Neural crest cell (in vitro differentiated cells): ENCODE measurements around the gene THBS2. TPM values are rescaled to one million over a fixed set of nuclear protein-coding genes. Genes with fewer than 3 reads are reported as not detected.
"Not testable (repeated sequence)": the region's sequence is repeated elsewhere in the genome, so short reads cannot be mapped to it uniquely, and the experiment has no call there.

ENCODE experiments used
- DNase-seq: peaks from one replicate; pipeline ENCODE4 v3.0.0; 2021; ENCODE audit warnings: low read depth, mixed read lengths, low spot score
- H3K27ac Mint-ChIP-seq: one replicate; pipeline ENCODE4 v1.8.0; 2021; ENCODE audit warnings: mild to moderate bottlenecking, mixed read lengths; ENCODE audit not compliant: unreplicated experiment
- H3K27me3 Mint-ChIP-seq: 2 replicates; pipeline ENCODE4 v1.8.0; 2021; ENCODE audit warnings: low read depth, mild to moderate bottlenecking, mixed read lengths
- H3K36me3 Mint-ChIP-seq: 2 replicates; pipeline ENCODE4 v1.8.0; 2021; ENCODE audit warnings: low read depth, mild to moderate bottlenecking, mixed read lengths
- H3K4me1 Mint-ChIP-seq: 2 replicates; pipeline ENCODE4 v1.8.0; 2021; ENCODE audit warnings: mixed read lengths
- H3K4me3 Mint-ChIP-seq: one replicate; pipeline ENCODE4 v1.8.0; 2021; ENCODE audit warnings: mild to moderate bottlenecking, mixed read lengths
- H3K9me3 Mint-ChIP-seq: 2 replicates; pipeline ENCODE4 v1.8.0; 2021; ENCODE audit warnings: mixed read lengths
- total RNA-seq: library from RNA; stranded (reverse); gene quantifications from 2 replicates; pipeline ENCODE4 v1.2.1, GENCODE V29; 2021
- TF ChIP-seq, protein P1 (sequence below): fragments of 200-600 bp; sonication (generic); conservative IDR thresholded peaks from 2 replicates; pipeline ENCODE4 v1.5.0; 2021; ENCODE audit warnings: antibody characterized with exemption, mild to moderate bottlenecking

THBS2 gene
- total RNA-seq, 1 donor from 2014 or later = 1.3 TPM

DNA sequence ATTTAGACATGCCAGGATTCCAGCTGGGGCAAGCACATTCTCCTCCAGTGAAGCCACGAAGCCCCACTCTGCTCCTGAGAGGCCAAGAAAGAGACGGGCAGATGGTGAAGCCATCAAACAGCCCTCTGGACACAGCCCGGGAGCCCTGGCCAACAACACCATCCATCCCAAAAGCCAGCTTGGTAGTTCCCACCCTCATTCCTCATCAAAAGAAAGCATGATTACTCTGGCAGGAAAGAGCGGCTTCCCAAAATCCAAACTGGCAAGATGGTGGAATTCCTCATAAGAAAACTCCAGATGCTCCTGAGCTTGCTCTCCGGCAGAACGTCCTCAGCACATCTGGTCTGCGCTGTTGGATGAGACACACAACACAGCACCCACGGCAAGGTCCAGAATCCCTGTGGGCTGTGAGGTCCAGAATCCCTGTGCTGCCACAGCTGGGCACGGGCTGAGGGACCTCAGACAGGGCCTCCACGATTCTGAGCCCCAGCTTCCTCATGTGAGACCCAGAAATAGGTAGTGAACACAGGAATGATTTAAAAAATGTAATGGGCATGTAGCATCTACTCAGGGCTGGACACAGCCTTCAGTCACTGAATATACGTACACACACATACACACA, 52.6 kb downstream of the THBS2 start:
- Mint-ChIP-seq H3K27me3 (no peaks in the 10 kb centered on the region), H3K36me3 (peaks cover 3% of the 10 kb centered on the region), H3K4me3 (no peak overlapping the region), H3K9me3 (peaks cover 5% of the 10 kb centered on the region), H3K4me1 (no peaks in the 10 kb centered on the region), H3K27ac (no peak overlapping the region)
- TF ChIP-seq, protein P1, sequence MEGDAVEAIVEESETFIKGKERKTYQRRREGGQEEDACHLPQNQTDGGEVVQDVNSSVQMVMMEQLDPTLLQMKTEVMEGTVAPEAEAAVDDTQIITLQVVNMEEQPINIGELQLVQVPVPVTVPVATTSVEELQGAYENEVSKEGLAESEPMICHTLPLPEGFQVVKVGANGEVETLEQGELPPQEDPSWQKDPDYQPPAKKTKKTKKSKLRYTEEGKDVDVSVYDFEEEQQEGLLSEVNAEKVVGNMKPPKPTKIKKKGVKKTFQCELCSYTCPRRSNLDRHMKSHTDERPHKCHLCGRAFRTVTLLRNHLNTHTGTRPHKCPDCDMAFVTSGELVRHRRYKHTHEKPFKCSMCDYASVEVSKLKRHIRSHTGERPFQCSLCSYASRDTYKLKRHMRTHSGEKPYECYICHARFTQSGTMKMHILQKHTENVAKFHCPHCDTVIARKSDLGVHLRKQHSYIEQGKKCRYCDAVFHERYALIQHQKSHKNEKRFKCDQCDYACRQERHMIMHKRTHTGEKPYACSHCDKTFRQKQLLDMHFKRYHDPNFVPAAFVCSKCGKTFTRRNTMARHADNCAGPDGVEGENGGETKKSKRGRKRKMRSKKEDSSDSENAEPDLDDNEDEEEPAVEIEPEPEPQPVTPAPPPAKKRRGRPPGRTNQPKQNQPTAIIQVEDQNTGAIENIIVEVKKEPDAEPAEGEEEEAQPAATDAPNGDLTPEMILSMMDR = no peak
- no peak for DNase-seq

DNA sequence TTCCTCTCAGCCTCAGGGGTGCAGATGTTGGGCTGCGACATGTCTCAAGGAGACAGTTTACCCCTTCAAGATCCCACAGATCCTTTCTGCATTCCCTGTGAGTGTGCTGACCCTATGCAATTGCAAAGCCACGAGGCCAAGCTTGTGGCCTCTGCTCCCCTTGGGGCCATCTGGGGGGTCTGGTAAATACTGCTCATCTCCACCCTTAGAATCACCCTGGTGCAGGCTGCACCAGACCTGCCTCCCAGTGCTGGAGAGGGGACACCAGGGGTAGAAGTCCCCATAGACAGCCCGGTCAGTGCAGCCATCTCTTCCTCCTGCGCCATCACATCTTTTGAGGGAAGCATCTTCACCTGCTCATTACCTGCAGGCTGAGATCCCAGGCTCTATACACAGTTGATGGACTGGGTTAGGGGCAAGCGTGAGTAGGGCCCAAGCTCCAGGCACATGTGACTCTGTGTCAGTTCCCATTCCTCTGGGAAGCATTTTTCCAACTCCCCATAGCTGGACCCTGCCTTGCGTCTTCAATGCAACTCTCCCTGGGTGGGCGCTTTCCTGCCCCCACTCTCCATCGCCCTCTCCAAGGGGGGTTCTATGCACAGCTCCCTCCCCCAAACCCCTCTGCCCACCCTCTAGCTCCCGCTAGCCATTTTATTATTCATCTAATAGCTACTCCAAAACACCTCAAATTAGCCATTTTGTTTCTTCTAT, 53.9 kb downstream of the THBS2 start:
- H3K27me3 Mint-ChIP-seq = no peaks in the 10 kb centered on the region
- H3K4me1 Mint-ChIP-seq = no peaks in the 10 kb centered on the region
- H3K9me3 Mint-ChIP-seq = peaks cover 5% of the 10 kb centered on the region
- no peak overlapping the region for H3K4me3 Mint-ChIP-seq
- peaks cover 3% of the 10 kb centered on the region for H3K36me3 Mint-ChIP-seq
- H3K27ac Mint-ChIP-seq = no peak overlapping the region
- TF ChIP-seq, protein P1 = no peak
- DNase-seq = no peak

DNA sequence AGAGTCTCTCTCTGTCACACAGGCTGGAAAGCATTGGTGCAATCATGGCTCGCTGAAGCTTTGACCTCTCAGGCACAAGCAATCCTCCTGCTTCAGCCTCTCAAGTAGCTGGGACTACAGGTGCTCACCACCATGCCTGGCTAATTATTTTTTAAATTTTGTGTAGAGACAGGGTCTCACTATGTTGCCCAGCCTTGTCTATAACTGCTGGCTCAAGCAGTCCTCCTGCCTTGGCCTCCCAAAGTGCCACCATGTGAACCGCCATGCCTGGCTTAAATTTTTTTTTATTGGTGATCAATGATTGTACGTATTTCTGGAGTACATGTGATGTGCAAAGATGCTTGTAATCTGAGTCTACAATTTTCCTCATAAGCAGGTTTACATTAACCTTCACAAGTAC, 54.8 kb downstream of the THBS2 start:
- peaks cover 5% of the 10 kb centered on the region for H3K9me3 Mint-ChIP-seq
- DNase-seq = no peak
- H3K4me3 Mint-ChIP-seq = no peak overlapping the region
- no peaks in the 10 kb centered on the region for H3K4me1 Mint-ChIP-seq
- H3K36me3 Mint-ChIP-seq = peaks cover 3% of the 10 kb centered on the region
- no peak overlapping the region for H3K27ac Mint-ChIP-seq
- no peaks in the 10 kb centered on the region for H3K27me3 Mint-ChIP-seq
- TF ChIP-seq, protein P1 = no peak

DNA sequence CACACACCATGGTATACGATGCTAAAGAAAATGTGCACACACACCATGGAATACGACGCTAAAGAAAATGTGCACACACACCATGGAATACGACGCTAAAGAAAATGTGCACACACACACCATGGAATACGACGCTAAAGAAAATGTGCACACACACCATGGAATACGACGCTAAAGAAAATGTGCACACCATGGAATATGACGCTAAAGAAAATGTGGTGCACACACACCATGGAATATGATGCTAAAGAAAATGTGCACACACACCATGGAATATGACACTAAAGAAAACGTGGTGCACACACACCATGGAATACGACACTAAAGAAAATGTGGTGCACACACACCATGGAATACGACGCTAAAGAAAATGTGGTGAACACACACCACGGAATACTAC, 55.7 kb downstream of the THBS2 start:
- H3K27me3 Mint-ChIP-seq, H3K4me3 Mint-ChIP-seq, H3K36me3 Mint-ChIP-seq, DNase-seq, H3K4me1 Mint-ChIP-seq, H3K9me3 Mint-ChIP-seq, H3K27ac Mint-ChIP-seq: not testable (repeated sequence)

DNA sequence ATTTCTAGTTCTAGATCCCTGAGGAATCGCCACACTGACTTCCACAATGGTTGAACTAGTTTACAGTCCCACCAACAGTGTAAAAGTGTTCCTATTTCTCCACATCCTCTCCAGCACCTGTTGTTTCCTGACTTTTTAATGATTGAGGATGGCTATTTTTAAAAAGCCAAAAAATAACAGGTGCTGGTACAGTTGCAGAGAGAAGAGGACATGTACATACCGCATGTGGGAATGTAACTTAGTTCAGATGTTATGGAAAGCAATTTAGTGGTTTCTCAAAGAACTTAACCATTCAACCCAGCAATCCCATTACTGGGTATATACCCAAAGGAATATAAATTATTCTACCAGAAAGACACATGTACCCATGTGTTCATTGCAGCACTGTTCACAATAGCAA, 57.4 kb downstream of the THBS2 start:
- not testable (repeated sequence) for H3K4me3 Mint-ChIP-seq, H3K36me3 Mint-ChIP-seq, H3K27me3 Mint-ChIP-seq, H3K4me1 Mint-ChIP-seq, DNase-seq, H3K27ac Mint-ChIP-seq
- peaks cover 10% of the 10 kb centered on the region for H3K9me3 Mint-ChIP-seq

DNA sequence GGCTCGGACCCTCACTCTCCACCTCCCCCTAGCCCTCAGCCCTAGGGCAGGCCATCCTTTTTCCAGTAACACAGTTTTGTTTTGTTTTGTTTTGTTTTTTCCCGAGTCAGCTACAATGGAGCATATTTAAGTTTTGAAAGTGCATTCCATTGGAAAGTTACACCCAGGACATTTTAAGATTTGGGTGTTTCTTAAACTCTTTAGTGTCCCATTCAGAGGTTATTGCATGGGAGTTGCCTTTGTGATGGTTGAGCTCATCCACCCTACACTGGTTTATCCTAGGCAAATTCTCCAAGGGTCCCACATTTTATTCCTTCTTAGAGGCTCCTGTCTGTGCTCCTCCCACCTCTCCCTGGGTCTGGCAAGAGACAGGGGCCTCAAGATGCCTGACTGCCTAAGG, 58.9 kb downstream of the THBS2 start:
- Mint-ChIP-seq H3K4me3 (no peak overlapping the region), H3K27ac (no peak overlapping the region), H3K4me1 (peaks cover 8% of the 10 kb centered on the region), H3K36me3 (peaks cover 3% of the 10 kb centered on the region), H3K27me3 (no peaks in the 10 kb centered on the region), H3K9me3 (peaks cover 12% of the 10 kb centered on the region)
- DNase-seq = no peak
- TF ChIP-seq, protein P1 = no peak
